GM19372 (cell line): ENCODE data around the gene EGLN1.

Experiments
- ATAC-seq: cut with Tn5 transposase; IDR thresholded peaks from one replicate; pipeline ENCODE4 v1.9.1; 2021; ENCODE audit warnings: mild to moderate bottlenecking, low read depth, moderate library complexity; ENCODE audit not compliant: unreplicated experiment

Gene EGLN1

GRCh38 chr1:231335663-231336602 is 86.2 kb downstream of the EGLN1 start:
- no peak for ATAC-seq

GRCh38 chr1:231334952-231335351 is 87.1 kb downstream of the EGLN1 start:
- ATAC-seq = no peak

GRCh38 chr1:231334079-231334666 is 87.9 kb downstream of the EGLN1 start:
- no peak for ATAC-seq

- ATAC-seq = no peak
These were observed 89.3 kb downstream of the EGLN1 start for GRCh38 chr1:231332761-231333160.

GRCh38 chr1:231329483-231329882 is 92.6 kb downstream of the EGLN1 start:
- no peak for ATAC-seq

GRCh38 chr1:231327617-231328016 is 94.5 kb downstream of the EGLN1 start:
- no peak for ATAC-seq

- ATAC-seq = no peak
These were observed 95.8 kb downstream of the EGLN1 start for GRCh38 chr1:231326248-231326647.

GRCh38 chr1:231324660-231325059 is 97.4 kb downstream of the EGLN1 start:
- no peak for ATAC-seq

GRCh38 chr1:231322880-231323530 is 99.1 kb downstream of the EGLN1 start:
- ATAC-seq = no peak

GRCh38 chr1:231319080-231319479 is 103.0 kb downstream of the EGLN1 start:
- ATAC-seq = no peak

GRCh38 chr1:231318568-231318967 is 103.5 kb downstream of the EGLN1 start:
- no peak for ATAC-seq

GRCh38 chr1:231318015-231318355 is 104.1 kb downstream of the EGLN1 start:
- ATAC-seq = no peak

GRCh38 chr1:231317306-231318014 is 104.6 kb downstream of the EGLN1 start:
- no peak for ATAC-seq

GRCh38 chr1:231315887-231316286 is 106.2 kb downstream of the EGLN1 start:
- peak; percentile 94 for ATAC-seq
